Fibroblast of upper back skin (primary cell): ENCODE measurements around the gene KCNJ2.

ENCODE experiments used
- DNase-seq: peaks from one replicate; pipeline ENCODE4 v3.0.0-alpha.2; 2013

KCNJ2 gene

DNA sequence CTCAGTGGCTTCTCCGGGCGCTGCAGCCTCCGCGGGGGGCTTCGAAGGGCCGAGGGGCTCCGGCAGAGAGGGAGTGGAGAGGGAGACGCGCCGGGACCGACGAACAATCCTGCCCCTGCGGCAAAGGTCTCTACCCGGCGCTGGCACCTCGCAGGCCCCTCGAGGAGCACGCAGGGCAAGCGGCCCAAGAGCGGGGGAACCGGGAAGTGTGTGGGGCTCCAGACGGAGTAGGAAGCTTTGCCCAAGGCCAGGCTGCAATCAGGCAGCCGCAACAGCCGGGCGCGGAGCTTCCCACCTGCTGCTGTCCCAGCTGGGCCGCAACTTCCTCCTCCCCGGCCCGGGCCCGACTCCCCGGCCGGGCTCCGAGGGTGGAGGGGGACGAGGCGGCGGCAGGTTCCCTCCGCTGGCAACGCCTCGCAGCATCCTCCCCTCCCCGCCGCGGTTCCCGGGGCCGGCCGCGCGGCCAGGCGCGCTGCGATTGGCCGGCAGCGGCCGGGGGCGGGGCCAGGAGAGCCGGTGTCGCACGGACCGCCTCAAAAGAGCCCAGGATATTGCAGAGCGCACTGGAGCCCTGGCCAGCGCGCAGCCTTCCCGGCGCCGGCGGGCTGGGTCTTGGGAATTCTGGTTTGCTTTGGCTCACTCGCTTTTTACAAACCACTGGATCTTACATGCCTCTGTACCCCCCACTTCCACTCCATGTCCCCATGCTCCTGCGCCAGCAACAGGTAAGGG is at the start of gene KCNJ2:
Gene KCNJ2 (plus strand): TSS at position 556 of the 732 bp plus-strand sequence. CDS start 5,508 bp downstream, outside the sequence.
- peak; percentile 69 for DNase-seq

DNA sequence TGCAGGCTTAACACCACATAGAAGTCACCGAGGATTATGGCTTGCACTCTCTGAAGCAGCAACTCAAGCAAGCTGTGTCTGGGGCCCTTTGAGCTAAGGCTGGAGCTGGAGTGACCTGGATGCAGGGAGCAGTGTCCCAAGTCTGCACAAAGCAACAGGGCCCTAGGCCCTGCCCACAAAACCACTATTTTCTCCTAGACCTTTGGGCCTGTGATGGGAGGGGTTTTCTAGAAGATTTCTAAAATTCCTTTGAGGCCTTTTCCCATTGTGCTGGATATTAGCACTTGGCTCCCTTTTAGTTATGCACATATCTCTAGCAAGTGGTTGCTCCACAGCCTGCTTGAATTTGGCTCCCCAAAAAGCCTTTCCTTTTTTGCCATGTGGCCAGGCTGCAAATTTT is 49.8 kb upstream of the KCNJ2 start:
- no peak for DNase-seq

DNA sequence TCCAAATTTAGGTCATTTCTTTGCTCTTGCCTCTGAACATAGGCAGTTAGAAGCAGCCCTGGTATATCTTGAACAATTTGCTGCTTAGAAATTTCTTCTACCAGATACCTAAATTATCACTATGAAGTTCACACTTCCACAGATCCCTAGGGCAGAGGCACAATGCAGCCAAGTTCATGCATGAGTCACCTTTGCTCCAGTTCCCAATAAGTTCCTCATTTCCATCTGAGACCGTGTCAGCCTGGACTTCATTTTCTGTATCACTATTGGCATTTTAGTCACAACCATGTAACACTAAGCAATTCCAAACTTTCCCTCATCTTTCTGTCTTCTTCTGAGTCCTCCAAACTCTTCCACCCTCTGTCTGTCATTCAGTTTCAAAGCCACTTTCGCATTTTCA is 49.3 kb upstream of the KCNJ2 start:
- DNase-seq: no peak

DNA sequence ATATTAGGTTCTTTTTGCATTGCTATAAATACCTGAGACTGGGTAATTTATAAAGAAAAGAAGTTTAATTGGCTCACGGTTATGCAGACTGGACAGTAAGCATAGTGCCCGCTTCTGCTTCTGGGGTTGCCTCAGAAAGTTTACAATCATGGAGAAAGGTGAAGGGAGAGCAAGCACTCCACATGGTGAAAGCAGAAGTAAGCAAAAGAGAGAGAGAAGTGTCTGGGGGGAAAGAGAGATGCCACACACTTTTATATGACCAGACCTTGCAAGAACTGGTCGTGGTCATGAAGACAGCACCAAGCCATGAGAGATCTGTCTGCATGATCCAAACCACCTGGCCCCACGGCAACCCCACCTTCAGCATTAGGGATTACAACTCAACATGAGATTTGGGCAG is 48.9 kb upstream of the KCNJ2 start:
- DNase-seq: no peak

DNA sequence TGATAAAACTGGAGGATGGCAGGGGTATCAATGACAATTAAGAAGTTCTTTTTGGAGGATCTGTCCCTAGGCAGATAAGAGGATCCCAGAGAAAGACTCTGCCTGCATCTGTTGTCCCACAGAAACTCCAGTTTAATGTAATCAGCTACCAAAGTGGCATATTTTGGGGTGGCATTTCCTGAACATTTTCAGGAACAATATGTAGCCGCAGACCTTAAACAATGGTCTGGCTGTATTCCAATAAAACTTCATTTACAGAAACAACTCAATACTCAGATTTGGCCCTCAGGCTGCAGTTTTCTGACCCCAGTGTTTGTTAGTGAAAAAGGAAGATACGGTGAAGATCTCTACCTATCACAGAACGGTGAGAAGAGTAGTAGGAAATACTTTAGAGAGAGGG is 48.2 kb upstream of the KCNJ2 start:
- DNase-seq: no peak

DNA sequence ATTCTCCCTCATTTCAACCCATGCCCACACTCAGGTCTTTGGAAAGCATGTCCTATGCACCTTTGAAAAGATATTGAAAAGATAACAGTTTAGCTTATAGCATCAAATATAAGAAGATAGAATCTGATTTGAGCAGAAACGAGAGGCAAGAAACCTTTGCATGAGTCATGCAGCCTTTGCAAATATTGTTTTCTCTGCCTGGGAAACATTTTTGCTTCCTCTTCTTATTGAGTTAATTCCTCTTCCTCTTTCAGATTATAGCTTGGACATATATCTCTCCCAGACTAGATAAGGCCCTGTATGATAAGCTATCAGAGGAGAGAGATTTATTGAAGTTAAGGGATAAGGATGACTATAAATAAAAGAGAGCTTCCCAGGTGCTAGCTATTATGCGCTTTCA is 46.1 kb upstream of the KCNJ2 start:
- DNase-seq: no peak

DNA sequence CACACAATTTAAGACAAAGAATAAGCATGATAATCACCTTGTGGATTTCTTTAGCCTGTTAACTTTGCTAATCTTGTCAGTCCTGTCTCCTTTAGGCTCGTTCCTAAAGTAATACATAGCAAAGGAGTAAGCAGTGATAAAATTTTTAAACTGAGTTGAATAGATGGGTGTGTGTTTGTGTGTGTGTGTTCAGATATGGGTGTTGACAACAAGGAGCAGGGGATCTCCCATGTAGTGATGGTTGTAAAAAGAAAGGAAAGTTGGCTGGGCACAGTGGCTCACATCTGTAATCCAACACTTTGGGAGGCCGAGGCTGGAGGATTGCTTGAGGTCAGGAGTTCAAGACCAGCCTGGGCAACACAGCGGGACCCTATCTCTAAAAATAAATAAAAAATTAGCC is 44.6 kb upstream of the KCNJ2 start:
- DNase-seq: no peak

DNA sequence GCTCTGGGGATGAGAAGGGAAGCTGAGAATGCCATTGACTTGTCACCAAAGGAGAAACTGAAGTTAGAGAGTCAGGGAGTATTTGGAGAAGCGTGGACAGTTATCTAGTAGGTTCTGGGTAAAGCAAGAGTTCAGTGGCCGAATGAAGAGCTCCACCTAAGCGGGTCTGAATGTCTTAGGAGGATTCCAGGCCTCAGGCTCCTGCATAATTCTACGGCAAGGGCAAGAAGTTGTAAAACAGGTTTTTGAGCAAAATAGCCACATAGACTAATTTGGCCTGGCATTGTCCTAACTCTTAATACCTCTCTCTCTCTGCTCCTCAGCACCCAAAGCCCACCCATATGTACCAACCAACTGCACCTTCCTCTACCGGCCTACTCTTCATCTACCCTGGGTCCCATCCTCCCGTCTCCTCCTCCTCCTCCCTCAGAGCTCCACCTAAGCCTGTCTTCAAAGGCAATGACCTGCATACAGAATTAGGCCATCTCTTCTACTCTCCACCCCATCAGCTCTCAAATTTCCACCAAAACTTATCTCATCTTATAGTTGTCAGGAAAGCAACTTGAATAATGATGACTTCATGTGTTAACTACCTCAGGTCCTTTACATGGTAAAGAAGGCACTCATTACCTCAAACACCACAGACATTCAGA is 42.0 kb upstream of the KCNJ2 start:
- DNase-seq: no peak

DNA sequence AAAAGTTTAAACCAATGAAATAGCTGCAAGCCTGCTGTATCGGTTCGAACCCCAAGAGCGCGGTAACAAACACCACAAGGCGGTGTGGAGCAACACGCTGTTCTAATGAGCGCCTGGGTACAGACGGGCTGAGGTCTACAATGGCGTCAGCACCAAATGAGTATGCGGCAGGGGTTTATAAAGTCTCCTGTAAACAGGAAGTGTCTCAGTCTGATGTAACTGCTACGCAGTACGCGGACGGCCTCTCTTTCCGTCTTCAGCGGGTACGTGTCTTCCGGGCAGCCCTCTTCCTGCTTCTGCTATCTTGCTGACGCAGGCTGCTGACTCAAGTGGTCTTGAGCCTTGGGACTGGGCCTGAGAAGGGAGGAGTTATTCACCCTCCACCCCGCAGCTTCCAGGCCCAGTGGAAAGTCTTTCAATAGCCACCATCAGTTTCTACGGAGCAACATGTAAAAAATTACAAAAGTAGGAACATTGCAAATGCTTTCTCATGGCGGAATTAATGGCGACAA is 40.5 kb upstream of the KCNJ2 start:
- no peak for DNase-seq

DNA sequence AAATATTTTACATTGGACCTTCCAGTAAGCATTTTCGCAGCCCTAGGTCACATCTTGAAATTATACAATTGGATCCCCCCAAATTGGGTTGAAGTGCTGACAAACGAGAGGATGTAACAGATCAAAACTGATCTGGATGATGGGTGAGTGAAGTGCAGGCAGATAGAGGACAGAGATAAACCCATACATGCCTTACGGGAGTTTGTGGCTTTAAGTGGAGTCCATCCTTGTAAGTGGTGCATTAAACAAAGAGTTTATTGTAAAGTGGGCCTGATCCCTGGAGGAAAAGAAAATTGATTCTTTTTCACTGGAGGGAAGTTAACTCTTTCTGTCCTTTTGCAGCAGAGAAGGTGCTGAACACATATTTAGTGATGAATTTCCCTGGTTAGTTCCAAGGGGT is 39.0 kb upstream of the KCNJ2 start:
- no peak for DNase-seq

DNA sequence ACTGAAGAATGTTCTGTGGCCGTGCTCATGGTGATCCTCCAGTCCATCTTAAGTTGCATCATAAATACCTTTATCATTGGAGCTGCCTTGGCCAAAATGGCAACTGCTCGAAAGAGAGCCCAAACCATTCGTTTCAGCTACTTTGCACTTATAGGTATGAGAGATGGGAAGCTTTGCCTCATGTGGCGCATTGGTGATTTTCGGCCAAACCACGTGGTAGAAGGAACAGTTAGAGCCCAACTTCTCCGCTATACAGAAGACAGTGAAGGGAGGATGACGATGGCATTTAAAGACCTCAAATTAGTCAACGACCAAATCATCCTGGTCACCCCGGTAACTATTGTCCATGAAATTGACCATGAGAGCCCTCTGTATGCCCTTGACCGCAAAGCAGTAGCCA is 36.8 kb upstream of the KCNJ2 start:
- no peak for DNase-seq

DNA sequence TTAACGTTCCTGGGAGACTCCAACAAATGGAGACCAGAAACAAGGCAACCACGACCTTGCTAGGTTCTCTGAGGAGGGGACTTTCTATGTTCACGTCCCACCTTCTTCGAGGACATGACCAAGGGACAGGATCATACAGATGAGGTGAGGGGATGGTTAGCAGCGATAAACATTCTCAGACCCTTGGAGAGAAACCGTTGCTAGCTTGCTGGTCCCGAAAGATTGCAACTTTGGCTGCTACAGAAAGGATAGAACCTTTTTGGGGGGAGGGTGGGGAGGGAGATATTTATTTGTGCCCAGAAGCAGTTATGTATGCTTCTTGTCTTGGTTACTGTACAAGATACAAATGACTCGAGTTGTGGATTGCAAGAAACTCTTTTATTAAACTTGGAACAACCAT is 35.3 kb upstream of the KCNJ2 start:
- no peak for DNase-seq

DNA sequence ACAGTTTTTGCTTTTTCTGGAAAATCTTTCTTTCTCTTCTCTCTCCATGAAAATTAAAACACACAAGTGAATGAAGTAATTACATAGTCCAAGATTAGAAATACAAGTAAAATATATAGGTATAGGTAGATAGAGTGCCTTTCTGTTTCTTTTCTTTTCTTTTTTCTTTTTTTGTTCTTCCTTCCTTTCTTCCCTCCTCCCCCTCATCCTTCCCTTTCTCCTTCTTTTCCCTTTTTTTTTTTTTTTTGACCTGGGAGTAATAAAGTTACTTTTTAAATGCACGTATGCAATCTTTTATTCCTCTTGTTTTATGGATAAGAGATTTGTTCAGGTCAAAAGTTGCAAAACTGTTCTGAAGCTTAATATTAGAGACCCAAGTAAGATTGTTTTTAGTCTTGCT is 34.6 kb upstream of the KCNJ2 start:
- no peak for DNase-seq

DNA sequence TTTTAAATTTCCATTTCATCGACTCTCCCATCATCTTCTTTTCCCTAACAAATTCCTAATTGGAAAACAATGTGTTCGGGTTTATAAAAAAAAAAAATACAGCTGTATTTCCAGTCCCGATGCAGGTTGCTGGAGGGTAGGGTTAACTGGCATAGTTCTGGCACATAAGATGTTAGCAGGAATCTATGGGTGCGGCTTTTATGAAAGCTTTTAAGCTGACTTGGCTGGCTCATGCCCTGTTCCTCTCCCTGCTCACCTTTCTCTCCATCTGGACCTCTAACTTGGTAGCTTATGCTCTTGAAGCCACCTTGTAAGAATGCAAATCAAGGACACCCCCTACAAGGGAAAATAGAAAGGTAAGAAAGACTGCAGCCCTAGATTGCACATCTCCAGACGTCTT is 33.2 kb upstream of the KCNJ2 start:
- no peak for DNase-seq

DNA sequence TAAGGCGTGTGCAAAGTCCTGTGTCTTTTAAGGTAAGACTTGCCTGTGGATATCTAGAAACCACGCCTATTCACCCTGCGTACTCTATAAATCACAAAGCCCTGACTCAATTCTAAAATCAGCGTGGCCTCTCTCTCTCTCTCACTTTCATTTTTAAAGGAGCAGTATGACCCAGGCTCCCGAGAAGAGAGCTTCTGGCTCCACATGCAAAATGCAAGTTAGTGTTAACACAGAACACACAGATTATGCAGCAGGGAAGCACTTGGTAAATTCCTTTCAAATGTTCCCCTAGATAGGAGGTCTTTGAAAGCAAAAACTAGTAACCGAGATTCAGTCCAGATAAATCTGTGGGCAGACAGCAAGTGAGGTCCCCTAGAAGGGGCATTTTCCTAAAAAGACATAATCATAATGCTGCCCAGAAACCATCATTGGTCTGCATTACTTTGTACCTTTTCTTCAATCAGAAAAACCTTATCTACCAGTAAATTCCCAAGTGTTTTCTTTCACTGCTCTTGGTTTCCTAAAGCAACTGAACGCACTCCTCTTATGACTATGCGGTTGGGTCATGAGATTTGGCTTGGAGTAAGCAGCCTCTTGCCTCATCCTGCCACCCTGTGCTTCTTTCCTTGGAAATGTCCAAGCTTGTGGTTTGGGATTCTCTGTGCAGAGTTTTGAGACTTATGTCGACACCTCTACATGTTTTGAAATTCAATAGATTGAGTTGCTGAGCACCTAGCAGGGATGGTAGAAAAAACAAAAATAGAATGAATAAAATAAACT is 31.7 kb upstream of the KCNJ2 start:
- peak; percentile 90 for DNase-seq

DNA sequence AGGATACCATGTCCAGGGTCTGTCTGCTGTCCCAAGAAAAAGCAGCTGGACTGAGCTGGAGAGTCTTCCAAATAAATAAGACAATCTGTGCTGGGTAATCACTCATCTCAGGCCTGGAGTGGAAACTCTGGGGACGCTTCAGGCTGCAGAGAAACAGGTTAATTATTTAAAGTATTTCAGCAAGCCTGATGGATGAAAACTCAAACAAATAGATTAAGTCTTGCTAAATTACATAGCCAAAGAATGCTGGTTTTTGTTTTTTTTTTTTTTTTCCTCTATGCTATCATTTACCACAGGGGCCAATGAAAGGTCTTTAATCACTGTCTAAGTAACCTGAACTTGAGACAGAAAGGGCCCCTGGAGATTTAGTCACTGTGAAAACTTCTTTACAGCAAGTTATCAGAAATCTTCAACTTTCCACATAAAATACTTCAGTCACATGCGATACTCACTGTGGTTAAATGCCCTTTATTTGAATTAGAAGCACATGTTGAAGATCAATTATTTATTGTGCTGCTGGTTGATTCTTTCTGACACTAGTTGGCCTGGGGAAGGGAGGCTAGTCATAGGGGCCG is 31.0 kb upstream of the KCNJ2 start:
- peak; percentile 87 for DNase-seq

DNA sequence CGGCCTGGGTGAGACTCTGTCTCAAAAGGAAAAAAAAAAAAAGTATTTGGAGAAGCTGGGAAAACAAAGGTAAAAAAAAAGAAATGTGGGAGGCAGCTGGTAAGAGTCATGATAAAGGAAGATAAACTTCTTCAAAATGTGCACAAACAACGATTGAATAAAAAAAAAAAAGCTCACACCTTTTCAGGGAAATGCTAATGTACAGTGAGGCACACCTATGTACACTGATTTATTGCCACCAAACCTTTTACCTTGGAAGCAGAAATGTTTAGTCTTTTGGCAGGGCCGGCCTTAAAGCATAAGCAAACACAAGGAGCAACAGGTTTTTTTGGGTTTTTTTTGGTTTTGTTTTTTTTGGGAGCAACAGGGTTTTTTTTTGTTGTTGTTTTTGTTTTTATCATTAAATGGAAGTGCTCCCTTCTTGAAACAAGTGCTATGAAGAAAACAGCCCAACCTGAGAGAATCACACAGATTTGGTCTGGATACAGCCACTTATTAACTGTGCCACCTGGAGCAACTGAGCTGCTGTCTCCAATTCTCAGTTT is 29.8 kb upstream of the KCNJ2 start:
- DNase-seq: no peak

DNA sequence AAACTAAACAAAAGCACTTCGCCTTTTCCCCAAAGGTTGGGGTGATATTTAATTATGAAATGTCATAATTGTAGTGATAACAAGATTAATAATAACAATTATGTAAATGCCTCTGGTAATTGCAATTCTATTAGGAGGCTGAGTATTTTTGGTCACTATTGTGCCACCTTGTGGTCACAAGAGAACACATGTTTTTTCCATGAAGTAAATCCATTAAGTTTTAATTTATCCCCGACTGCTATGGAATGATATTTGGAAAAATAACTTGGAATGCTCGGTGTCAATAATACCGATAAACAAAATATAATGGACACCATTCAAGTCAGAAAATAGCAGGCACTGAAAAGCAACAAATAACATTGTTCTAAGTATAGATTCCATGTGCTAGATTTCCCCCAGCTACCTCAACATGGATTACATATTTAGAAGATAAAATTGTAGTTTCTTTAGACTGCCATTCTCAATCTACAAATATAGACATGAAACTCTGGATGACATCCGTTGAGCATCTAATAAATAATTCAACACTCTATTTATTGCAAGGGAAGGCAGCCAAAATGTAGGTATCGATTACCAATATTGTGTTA is 25.0 kb upstream of the KCNJ2 start:
- peak; percentile 36 for DNase-seq

DNA sequence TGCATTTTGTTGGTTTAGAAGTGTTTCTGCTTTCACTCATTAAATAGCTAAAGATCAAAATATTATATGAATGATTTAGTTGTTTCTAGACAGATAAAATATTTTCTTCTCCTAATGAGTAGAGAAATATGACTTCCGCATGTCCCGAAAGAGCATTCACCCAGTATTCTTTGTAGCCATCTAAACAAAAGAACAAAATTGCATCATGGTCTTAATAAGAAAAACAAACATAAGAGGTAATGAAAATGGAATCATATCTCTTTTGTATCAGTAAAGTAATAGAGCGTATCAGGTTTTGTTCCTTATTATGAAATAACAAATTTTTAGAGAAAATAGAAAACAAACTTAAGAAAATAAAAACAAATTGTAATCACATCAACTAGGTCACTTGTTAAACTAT is 16.1 kb upstream of the KCNJ2 start:
- no peak for DNase-seq

DNA sequence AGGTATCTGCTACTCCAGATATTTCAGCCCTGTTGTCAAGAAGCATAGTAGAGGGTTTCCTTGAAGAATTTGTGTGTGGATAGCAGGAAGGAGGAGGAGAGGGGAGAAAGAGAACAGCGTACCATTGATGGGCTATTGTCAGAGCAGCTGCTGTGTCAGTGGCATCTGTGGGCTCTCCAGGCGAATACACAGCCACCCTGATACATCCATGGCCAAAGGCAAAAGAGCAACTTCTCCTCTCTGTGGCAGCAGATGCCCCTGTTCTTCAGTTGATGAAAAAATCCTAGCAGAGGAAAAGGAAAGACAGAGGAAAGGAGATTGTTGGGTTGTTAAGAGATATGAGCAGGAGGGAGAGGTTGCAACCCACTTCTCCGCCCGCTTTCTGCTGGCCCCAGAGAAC is 12.2 kb upstream of the KCNJ2 start:
- no peak for DNase-seq

DNA sequence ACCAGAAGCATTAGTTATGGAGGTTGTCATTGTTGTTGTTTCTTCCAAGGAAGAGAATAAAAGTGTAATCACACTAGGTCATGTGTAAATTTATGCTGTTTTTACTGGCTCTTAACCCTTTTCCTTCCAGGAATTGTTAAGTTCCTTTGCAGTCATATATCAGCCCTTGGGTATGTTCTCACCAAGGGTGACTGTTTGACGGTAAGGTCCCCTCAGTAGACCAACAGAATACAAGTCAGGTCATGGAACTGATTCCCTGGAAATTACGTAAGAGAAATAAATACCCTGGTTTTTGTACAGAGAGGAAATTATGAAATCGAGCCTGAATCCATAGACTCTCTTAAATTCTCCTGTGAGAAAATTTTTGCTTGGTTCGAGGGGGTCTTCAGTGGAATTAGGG is 11.2 kb upstream of the KCNJ2 start:
- no peak for DNase-seq

DNA sequence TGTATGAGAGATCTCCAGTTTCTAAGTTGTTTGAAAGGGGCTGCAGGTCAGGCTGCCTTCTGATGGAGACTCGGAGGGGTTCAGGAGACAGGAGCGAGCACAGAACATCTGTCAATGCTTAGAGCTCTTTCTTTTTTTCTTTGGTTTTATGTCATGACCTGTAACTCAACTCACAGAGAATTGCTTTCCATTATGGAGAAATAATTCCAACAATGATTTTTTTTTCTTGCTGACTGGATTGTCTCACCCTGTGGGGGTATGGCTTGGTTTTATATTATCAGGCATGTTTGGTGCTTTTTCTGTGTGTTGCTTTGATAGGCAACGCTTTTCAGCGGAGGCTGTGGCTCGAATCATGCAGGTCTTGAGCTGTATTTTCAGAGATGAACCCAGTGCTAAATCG is 10.7 kb upstream of the KCNJ2 start:
- no peak for DNase-seq

DNA sequence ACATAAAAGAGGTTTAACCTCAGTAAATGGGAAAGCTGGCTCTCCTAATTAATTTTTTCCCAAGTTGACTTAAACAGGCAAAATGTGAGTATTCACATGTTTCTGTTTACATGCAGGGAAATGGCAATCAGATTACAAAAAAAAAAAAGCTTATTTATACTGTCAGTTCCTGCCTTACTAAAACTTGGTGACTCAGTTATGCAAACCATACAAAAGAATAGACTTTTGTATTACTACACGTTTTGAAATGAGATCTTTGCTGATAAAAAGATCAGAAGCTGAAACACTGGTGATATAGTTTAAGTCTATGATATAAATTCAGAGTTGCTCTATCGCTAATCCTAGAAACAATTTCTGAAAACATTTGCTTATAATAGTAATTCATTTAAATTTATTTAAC is 9.4 kb upstream of the KCNJ2 start:
- DNase-seq: no peak
